ENCODE data around the gene TRIAP1. TPM values are rescaled to one million over a fixed set of nuclear protein-coding genes. Genes with fewer than 3 reads are reported as not detected.
"Not testable (repeated sequence)": the region's sequence is repeated elsewhere in the genome, so short reads cannot be mapped to it uniquely, and the experiment has no call there.

The TRIAP1 gene
- total RNA-seq, 1 experiment from 2014 or later = 39.3 TPM

DNA sequence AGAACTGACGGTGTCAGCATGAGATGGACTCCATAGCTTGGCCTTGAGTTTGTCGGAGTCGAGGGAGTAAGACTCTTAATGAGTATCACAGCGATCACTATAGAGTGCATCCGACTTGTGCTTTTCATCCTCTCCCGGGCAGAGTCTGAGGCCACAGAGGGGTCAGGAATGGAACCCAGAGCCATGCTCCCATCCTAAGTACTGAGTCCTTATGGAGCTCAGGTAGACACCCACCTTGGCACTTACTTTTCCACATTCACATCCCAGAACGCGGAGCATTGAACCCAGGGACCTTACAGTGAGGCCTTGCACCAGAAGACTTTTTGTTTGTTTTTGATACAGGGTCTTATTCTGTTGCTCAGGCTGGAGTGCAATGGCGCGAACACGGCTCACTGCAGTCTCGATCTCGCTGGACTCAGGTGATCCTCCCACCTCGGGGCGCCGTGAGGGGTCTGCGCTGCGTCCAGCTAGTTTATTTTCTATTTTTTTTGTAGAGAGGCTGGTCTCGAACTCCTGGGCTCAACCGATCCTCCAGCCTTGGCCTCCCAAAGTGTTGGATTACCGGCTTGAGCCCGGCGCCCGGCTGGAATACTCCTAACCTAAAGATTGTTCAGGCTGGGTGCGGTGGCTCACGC lies 24.1 kb upstream of the TRIAP1 start:
- in situ Hi-C loops (cut with HindIII; ENCODE audit: low pct_unique_long_range_greater_than_20kb, low sequenced_read_pairs) = no loop called here
- DNase-seq (ENCODE audit: low read depth, low spot score) = peak; percentile 36

DNA sequence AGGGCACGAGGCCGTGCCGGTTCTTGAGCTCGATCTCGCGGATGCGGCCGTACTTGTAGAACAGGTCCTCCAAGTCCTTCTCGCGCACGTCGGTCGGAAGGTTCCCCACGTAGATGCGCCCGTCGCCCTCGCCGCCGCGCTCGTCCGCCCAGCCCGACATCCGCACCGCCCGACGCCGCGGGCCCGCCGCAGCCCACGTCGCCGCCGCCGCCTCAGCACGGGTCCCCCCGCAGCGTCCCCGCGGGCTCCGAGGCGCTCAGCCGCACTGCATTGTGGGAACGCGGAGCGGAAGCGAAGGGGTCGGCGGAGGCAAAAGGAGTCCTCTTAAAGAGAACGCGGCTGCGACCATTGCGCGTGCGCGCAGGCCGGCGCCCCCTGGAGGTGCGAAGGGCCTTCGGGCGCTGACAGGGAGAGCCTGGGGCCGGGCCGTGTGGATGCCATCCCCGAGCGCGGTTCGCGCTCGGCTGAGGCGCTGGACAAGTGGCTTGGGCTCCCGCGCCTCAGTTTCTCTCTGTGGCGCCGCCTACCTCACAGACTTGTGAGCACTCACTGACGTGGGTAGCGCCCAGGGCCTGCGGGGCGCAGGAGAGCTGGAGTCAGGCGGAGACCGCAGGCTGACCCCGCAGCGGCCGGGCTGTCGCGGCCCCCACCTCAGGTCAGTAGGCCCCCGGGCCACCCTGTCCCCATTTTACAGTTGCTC lies 23.4 kb upstream of the TRIAP1 start, which contains the start of gene SRSF9:
Gene SRSF9, minus strand, starts transcription at position 299 of the 700 bp plus-strand sequence. Its CDS starts 139 bp downstream, at position 160.
- DNase-seq (ENCODE audit: low read depth, low spot score) = peak; percentile 94
- in situ Hi-C loops (cut with HindIII; ENCODE audit: low pct_unique_long_range_greater_than_20kb, low sequenced_read_pairs) = no loop called here

DNA sequence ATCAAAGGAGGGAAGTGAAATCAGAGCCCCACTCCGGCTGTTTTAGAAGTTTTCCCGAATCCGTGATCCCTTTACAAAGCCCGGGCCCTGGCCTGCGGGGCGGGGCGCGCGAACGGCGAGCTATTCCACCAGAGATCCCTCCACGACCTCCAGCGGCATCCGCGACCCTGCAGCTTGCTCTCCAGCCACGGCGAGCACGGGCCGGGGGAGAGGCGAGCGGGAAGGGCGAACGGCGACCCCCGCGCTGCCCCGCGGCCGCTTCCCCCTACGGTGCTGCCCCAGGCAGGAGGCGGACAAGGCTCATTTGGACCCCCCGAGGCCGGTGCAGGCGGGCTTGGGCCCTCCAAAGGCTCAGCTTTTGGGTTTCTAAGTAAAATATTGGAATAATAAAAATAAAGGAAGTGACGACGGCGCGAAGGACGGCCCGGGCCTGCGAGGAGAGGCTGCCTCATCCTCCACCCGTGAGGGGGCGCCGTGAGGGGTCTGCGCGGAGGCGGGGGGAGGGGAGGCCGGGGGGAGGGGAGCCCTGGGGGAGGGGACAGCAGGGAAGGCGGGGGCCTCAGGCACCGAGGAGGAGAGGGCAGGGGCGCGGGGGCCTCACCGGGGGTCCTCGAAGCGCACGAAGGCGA lies 22.8 kb upstream of the TRIAP1 start:
- no peak for DNase-seq (ENCODE audit: low read depth, low spot score)
- in situ Hi-C loops (cut with HindIII; ENCODE audit: low pct_unique_long_range_greater_than_20kb, low sequenced_read_pairs) = no loop called here

DNA sequence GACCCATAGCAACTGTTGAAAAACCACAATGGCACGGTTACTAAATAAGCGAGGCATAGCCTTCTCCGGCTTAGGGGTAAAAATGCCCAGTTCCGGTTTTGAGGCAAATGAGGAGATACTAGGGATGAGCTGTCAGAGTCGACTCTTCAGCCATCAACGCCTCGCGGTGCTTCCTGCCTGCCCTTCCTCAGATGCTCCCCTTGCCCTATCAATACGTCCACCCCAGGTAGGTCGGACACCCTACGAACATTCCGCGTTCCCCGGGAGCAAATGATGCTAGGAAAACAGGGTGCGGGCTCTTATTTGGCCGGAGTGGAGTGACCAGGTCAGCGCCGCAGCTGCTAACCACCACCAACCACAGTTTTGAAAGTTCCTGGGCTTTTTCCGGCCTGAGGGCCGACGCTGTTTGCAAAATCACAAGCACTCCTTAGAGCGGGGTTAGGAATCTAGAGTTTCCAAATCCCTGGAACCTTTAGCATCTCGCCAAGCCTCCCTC lies 22.2 kb upstream of the TRIAP1 start:
- in situ Hi-C loops (cut with HindIII; ENCODE audit: low pct_unique_long_range_greater_than_20kb, low sequenced_read_pairs) = no loop called here
- DNase-seq (ENCODE audit: low read depth, low spot score) = peak; percentile 31

DNA sequence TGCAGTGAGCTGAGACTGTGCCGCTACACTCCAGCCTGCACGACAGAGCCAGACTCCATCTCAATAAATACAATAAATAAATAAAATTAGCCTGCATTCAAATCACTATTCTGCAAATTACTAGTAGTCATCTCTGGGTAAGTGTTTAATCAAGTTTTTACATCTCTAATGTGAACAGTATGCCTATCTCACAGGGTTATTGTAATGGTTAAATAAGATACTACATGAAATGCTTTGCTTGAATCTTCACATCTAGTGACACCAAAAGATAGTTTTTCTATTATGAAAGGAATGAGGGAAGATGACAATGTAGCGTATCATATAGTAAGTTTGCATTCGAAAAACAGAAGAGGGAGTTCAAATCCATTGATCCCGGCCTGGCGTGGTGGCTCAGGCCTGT lies 21.3 kb upstream of the TRIAP1 start:
- no peak for DNase-seq (ENCODE audit: low read depth, low spot score)
- in situ Hi-C loops (cut with HindIII; ENCODE audit: low pct_unique_long_range_greater_than_20kb, low sequenced_read_pairs) = no loop called here

DNA sequence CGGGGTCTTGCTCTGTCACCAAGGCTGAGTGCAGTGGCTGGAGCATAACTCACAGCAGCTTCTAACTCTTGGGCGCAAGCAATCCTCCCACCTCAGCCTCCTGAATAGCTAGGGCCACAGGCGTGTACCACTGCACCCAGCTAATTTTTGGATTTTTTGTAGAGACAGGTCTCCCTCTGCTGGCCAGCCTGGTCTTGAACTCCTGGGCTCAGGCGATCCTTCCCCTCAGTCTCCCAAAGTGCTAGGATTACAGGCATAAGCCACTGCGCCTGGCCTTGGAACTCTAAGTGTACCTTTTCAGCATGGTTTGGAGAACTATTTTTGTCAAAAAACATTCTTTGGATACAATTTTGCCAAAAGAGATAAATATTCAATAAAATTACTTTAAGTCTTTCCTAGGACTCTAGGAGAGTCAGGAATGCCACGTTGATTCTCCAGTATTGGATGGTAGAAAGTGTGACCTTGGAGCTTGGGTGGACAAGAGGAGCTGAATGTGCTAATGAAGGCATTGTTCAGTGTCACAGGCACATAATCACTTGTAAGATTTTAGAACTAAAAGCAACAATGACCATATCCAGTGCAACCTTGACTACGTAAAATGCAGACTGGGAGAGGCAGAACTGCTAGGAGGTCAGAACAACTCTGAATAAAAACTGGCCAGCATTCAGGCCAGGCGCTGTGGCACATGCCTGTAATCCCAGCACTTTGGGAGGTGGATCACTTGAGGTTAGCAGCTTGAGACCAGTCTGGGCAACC lies 20.6 kb upstream of the TRIAP1 start:
- peak; percentile 75 for DNase-seq (ENCODE audit: low read depth, low spot score)
- in situ Hi-C loops (cut with HindIII; ENCODE audit: low pct_unique_long_range_greater_than_20kb, low sequenced_read_pairs) = no loop called here

DNA sequence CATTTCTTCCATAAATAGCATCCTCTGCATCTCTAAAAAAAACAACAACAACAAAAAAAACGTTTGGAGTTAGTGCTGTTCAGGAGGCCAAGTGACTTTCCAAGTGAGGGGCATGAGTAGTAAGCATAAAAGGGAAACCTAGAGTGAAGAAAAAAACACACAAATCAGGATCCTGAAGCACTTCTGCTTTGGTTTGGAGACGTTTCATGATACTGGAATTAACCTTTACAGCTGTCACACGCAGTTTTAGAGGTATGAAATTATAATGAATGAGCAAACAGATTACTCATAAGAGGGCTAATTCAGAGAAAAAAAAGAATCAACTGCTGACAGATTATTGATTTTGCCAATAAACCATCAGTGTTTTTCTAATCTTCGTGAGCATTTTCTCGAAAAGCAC lies 19.6 kb upstream of the TRIAP1 start:
- in situ Hi-C loops (cut with HindIII; ENCODE audit: low pct_unique_long_range_greater_than_20kb, low sequenced_read_pairs) = no loop called here
- no peak for DNase-seq (ENCODE audit: low read depth, low spot score)

DNA sequence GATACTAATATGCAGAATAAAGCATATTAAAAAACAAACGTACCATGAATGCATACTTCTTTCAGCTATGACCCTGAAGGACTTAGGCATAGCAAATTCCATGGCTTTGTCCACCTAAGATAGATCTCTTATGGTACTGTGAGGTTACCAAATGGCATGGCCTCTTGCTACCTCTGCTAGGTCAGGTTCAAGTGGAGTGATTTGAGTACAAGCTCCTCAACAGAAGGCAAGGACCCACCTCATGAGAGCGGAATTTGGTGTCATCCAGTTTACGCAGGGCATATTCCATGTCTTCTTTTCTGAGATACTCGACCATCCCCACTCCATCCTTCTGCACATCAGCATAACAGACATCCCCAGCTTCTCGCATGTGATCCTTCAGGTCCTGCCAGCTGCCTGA lies 17.5 kb upstream of the TRIAP1 start:
- in situ Hi-C loops (cut with HindIII; ENCODE audit: low pct_unique_long_range_greater_than_20kb, low sequenced_read_pairs) = no loop called here

DNA sequence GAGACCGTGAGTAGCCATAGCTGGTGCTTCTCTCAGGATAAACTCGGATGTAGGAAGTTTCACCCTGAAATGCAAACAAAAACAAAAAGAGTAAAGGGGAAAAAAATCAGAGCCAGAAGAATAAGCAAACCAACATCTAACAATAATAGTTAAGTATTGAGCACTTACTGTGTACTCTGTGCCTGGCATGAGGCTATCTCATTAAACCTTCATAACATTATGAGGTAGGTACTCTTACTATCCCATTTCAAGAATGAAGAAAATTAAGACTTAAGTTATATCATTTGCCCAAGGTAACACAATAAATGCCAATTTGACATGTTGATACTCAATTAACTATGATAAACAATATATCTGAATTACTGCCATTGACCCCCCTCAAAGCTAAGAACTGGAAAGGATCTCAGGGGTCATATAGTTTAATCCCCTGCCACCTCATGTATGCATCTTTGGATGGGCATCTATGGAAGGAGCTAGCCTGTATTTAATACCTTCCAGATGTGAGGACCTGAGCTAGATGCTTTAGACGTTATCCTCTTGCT lies 16.0 kb upstream of the TRIAP1 start:
- in situ Hi-C loops (cut with HindIII; ENCODE audit: low pct_unique_long_range_greater_than_20kb, low sequenced_read_pairs) = no loop called here
- DNase-seq (ENCODE audit: low read depth, low spot score) = no peak

More for the DNA sequence above, 17.5 kb upstream of the TRIAP1 start:
- DNase-seq (ENCODE audit: low read depth, low spot score) = no peak

DNA sequence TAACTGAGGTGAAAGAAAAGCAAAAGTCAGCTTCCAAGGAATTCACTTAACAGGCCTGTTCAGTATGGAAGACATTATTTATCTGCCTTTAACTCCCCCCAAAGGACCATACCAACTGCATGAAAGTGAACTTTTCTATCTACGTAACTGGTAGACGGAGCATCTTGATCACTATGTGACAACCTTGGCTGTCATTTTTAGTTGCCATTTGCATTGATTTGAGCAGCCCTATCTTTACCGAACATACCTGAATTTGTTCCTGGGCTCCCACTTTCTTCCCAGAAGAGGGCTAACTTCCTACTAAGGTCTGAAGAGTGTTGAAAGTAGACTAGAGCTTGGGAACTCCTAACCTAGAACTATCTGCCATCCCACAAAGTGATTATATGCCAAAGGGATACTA lies 14.0 kb upstream of the TRIAP1 start:
- in situ Hi-C loops (cut with HindIII; ENCODE audit: low pct_unique_long_range_greater_than_20kb, low sequenced_read_pairs) = no loop called here

DNA sequence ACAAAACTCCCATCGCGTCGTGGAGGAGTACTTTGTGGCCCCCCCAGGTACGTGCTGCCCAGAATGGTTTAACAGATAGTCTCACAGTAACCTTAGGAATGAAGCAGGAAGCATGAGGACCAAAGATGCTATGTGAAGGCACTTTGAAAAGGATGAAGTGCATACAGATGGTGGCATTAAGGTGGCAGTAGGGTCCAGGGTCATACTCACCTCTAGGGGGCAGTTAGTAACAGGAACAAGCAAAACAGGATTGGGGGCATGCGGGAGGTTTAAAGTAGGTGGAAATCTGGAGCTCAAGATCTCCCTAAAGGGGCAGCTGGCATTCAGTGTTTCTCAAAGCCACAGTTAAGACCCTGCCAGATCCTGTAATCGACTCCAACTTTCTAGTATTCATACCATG lies 10.9 kb upstream of the TRIAP1 start:
- in situ Hi-C loops (cut with HindIII; ENCODE audit: low pct_unique_long_range_greater_than_20kb, low sequenced_read_pairs) = no loop called here
- DNase-seq (ENCODE audit: low read depth, low spot score) = peak; percentile 51

More for the DNA sequence above, 14.0 kb upstream of the TRIAP1 start:
- no peak for DNase-seq (ENCODE audit: low read depth, low spot score)

DNA sequence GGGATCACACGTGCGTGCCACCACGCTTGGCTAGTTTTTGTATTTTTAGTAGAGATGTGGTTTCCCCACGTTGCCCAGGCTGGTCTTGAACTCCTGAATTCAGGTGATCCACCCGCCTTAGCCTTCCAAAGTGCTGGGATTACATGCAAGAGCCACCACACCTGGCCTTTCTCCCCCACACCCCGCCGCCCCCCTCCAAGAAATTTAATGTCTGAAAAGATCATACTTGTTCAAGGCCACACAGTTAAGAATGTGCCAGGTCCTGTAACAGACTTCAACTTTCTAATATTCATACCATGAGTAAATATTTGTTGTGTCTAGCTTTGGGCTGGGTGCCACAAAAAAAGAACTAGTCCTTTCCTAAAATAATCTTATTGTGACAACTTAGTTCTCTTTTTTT lies 9.1 kb upstream of the TRIAP1 start:
- in situ Hi-C loops (cut with HindIII; ENCODE audit: low pct_unique_long_range_greater_than_20kb, low sequenced_read_pairs) = no loop called here
- DNase-seq (ENCODE audit: low read depth, low spot score) = no peak

DNA sequence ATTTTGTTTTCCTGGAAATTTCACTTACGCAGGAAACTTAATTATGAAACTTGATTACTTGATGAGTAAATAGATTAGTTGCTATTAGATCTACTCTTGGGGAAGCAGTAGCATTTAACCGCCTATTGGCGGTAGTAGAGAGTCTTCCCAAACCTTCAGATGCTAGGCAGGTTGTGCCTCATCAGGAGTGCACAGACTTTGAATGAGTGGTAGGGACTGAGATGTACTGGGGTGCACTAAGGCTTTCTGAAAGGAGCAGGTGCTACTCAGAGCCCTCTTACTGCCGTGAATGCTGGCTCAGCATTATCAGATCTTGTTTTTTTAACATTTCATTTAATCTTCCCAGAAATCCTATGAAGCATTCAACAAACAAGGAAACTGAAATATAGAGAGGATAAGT lies 7.8 kb upstream of the TRIAP1 start:
- DNase-seq (ENCODE audit: low read depth, low spot score) = peak; percentile 67
- in situ Hi-C loops (cut with HindIII; ENCODE audit: low pct_unique_long_range_greater_than_20kb, low sequenced_read_pairs) = no loop called here

DNA sequence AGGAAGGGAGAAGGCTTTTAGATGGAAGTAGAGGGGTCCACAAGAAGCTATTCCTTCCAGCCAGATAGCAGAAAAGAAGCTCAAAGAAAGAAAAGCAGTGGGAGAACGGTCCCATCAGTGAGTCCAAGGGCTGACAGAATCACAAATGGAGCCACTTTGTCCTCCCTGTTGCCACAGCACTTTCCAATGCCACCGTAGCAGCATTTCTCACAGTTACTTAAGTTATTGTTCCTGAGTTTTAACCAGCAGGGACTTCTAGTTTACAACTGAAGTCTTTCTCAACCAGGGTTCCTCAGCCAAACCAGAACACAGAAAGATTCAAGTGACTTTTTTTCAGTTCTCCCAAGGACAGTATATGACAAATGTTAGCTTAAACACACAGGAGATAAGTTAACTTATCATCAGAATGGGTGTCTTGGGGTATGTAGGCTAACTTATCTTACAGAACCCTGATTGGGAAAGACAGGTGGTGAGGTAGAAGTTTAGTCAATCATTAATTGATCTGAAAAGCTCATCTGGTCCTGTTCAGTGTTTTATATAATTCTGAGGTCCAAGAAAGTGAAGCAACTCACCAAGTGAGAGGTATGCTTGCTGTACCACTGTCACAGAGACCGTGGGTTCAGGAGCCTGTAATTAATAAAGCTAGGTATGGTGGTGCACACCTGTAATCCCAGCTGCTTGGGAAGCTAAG lies 7.0 kb upstream of the TRIAP1 start:
- in situ Hi-C loops (cut with HindIII; ENCODE audit: low pct_unique_long_range_greater_than_20kb, low sequenced_read_pairs) = no loop called here
- no peak for DNase-seq (ENCODE audit: low read depth, low spot score)

DNA sequence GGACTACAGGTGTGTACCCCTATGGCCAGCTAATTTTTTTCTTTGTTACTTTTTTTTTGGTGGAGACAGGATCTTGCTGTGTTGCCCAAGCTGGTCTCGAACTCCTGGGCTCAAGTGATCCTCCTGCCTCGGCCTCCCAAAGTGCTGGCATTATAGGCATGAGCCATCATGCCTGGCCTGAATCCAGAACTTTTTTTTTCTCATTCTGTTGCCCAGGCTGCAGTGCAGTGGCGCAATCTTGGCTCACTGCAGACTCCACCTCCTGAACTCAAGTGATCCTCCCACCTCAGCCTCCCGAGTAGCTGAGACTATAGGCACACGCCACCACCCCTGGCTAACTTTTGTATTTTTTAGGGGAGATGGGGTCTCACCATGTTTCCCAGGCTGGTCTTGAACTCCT lies 6.3 kb upstream of the TRIAP1 start:
- not testable (repeated sequence) for DNase-seq (ENCODE audit: low read depth, low spot score)

DNA sequence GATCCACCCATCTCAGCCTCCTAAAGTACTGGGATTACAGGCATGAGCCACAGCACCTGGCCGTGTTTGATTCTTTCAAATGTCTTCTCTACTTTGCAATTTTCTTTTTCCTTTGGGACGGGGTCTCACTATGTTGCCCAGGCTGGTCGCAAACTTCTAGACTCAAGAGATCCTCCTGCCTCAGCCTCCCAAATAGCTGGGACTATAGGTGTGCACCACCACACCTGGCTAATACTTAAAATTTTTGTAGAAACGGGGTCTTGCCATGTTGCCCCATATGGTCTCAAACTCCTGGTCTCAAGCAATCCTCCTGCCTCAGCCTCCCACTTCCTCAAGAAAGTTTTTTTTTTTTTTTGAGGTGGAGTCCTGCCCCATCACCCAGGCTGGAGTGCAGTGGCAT lies 1.8 kb upstream of the TRIAP1 start:
- in situ Hi-C loops (cut with HindIII; ENCODE audit: low pct_unique_long_range_greater_than_20kb, low sequenced_read_pairs) = no loop called here
- DNase-seq (ENCODE audit: low read depth, low spot score) = no peak

More for the DNA sequence above, 6.3 kb upstream of the TRIAP1 start:
- in situ Hi-C loops (cut with HindIII; ENCODE audit: low pct_unique_long_range_greater_than_20kb, low sequenced_read_pairs) = not testable (repeated sequence)

DNA sequence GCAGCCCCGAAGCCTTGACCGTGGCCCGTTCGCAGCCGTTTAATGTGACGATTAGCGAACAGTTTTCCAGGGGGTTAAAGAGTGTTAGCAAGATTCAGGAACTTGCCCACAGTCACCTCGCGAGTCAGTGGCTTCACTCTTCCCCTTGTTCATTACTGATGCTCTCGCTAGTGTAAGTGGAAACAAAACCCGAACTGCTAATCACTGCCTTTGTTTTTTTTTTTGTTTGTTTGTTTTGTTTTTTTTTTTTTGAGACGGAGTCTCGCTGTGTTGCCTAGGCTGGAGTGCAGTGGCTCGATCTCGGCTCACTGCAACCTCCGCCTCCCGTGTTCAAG lies 627 bp upstream of the TRIAP1 start:
- DNase-seq (ENCODE audit: low read depth, low spot score); in situ Hi-C loops (cut with HindIII; ENCODE audit: low pct_unique_long_range_greater_than_20kb, low sequenced_read_pairs): not testable (repeated sequence)

All from SK-MEL-5 (cell line).